GM18868 (cell line): ENCODE data around the gene GRB14.

Experiments
- ATAC-seq: cut with Tn5 transposase; IDR thresholded peaks from one replicate; pipeline ENCODE4 v1.9.1; 2021; ENCODE audit warnings: mild to moderate bottlenecking, moderate library complexity; ENCODE audit not compliant: unreplicated experiment

Gene GRB14

GRCh38 chr2:164617466-164617865 is 3.8 kb downstream of the GRB14 start:
- no peak for ATAC-seq

GRCh38 chr2:164613321-164613982 is 7.8 kb downstream of the GRB14 start:
- ATAC-seq: no peak

- no peak for ATAC-seq
Observed at GRCh38 chr2:164609790-164610189, 11.5 kb downstream of the GRB14 start.

- no peak for ATAC-seq
Observed at GRCh38 chr2:164606557-164606956, 14.7 kb downstream of the GRB14 start.

GRCh38 chr2:164605295-164605694 is 16.0 kb downstream of the GRB14 start:
- no peak for ATAC-seq

GRCh38 chr2:164600763-164601162 is 20.5 kb downstream of the GRB14 start:
- ATAC-seq: no peak

GRCh38 chr2:164599954-164600589 is 21.2 kb downstream of the GRB14 start:
- ATAC-seq: peak; percentile 100

GRCh38 chr2:164597983-164598382 is 23.3 kb downstream of the GRB14 start:
- ATAC-seq: no peak

- ATAC-seq: no peak
Observed at GRCh38 chr2:164595031-164595430, 26.3 kb downstream of the GRB14 start.

- ATAC-seq: no peak
Observed at GRCh38 chr2:164593959-164594358, 27.3 kb downstream of the GRB14 start.

GRCh38 chr2:164593541-164593940 is 27.7 kb downstream of the GRB14 start:
- no peak for ATAC-seq

- no peak for ATAC-seq
Observed at GRCh38 chr2:164589522-164589921, 31.8 kb downstream of the GRB14 start.

- ATAC-seq: no peak
Observed at GRCh38 chr2:164581050-164581449, 40.2 kb downstream of the GRB14 start.

GRCh38 chr2:164574931-164575330 is 46.4 kb downstream of the GRB14 start:
- no peak for ATAC-seq

GRCh38 chr2:164570475-164570874 is 50.8 kb downstream of the GRB14 start:
- no peak for ATAC-seq

- ATAC-seq: no peak
Observed at GRCh38 chr2:164569378-164569777, 51.9 kb downstream of the GRB14 start.

GRCh38 chr2:164568317-164568716 is 53.0 kb downstream of the GRB14 start:
- ATAC-seq: no peak

GRCh38 chr2:164567335-164567989 is 53.8 kb downstream of the GRB14 start:
- no peak for ATAC-seq

- no peak for ATAC-seq
Observed at GRCh38 chr2:164565359-164565758, 55.9 kb downstream of the GRB14 start.

GRCh38 chr2:164562666-164563065 is 58.6 kb downstream of the GRB14 start:
- ATAC-seq: no peak

- ATAC-seq: no peak
Observed at GRCh38 chr2:164561991-164562390, 59.3 kb downstream of the GRB14 start.

- ATAC-seq: no peak
Observed at GRCh38 chr2:164561416-164561815, 59.9 kb downstream of the GRB14 start.
